ENCODE results near the gene SLC25A45.

The SLC25A45 gene, protein sequence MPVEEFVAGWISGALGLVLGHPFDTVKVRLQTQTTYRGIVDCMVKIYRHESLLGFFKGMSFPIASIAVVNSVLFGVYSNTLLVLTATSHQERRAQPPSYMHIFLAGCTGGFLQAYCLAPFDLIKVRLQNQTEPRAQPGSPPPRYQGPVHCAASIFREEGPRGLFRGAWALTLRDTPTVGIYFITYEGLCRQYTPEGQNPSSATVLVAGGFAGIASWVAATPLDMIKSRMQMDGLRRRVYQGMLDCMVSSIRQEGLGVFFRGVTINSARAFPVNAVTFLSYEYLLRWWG

DNA sequence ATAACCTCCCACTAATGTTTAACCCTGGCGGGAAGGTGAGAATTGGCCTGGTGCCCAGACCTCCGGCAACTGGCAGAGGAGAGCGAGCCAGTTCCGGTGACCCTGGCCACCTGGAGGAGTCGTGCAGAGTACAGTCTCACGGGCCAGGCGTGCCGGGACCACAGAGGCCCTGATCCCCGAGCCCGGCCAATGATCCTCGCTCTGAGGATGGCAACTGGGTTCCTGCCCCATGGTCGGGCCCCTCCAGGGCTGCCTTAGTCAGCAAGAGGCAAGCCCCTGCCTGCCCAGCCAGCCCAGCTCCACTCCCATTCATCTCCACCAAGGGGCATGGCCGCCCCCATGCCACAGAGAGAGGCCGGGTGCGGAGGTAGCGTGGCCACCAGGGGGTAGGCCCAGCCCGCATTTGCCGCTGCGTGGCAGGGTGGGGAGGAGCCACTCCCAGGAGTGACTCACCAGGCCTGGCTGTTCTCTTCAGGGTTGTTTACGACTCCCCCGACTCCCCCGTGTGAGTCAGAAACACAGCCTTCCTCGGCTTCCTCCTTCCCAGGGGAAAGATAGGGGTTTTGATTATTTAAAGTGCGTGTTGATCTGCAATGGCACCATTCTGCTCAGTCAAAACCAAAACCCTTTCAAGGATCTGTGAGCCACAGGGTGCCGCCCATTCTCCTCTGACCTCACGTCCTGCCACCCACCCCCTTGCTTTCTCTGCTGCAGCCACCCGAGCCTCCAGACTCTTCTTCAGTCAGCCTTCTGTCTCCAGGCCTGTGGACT lies at the start of gene SLC25A45:
SLC25A45 (minus strand) TSS at position 614 of the 771 bp plus-strand sequence. CDS start 695 bp downstream, outside the sequence.
- peak; percentile 98 for DNase-seq (ENCODE audit: low spot score)

DNA sequence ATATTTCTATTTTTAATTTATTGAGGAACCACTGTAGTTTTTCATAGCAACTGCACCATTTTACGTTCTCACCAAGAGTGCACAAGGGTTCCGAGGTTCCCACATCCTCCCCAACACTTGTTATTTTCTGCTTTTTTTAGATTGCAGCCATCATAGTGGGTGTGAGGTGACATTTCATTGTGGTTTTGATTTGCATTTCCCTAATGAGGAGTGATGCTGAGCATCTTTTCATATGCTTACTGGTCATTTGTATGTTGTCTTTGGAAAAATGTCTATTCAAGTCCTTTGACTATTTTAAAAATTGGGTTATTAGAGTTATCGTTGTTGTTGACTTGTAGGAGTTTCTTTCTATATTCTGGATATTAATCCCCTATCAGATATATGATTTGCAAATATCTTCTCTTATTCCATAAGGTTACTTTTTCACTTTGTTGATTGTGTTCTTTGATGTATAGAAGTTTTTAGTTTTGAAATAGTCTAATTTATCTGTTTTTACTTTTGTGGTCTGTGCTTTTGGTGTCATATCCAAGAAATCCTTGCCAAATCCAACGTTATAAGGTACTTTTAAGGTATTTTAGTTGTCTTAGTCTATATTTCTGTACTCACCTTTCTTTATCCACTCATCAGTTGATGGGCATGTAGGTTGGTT lies 49.1 kb upstream of the SLC25A45 start:
- DNase-seq (ENCODE audit: low spot score): peak; percentile 72

DNA sequence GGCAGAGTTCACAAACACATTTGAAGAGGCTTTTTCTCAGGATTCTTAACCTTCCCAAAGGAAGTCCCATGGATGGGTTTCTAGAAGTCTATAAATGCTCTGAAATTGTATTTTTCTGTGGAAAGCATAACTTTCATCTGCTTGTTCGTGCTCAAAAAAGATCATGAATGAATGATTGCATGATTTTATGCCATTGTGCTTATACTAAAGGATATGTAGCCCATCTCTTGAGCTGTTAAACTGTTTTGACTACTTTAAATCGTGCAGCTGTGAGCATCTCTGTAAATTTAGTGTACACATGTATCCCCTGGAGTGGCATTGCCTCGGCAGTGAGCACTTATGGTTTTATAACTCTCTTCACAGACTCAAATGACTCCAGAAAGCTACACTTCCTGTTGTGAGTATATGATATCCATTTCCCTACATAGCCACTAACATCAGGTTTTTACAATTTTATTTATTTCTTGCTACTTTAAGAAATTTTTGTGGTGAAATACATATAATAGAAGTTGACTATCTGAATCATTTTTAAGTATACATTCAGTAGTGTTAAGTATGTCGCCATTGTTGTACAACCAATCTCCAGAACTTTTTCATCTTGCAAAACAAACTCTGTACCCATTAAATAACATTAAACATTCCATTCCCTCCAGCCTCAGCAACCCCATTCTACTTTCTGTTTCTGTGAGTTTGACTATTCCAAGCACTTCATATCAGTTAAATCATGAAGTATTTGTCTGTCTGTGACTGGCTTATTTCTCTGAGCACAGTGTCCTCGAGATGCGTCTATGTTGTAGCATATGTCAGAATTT lies 48.2 kb upstream of the SLC25A45 start:
- DNase-seq (ENCODE audit: low spot score): peak; percentile 81

DNA sequence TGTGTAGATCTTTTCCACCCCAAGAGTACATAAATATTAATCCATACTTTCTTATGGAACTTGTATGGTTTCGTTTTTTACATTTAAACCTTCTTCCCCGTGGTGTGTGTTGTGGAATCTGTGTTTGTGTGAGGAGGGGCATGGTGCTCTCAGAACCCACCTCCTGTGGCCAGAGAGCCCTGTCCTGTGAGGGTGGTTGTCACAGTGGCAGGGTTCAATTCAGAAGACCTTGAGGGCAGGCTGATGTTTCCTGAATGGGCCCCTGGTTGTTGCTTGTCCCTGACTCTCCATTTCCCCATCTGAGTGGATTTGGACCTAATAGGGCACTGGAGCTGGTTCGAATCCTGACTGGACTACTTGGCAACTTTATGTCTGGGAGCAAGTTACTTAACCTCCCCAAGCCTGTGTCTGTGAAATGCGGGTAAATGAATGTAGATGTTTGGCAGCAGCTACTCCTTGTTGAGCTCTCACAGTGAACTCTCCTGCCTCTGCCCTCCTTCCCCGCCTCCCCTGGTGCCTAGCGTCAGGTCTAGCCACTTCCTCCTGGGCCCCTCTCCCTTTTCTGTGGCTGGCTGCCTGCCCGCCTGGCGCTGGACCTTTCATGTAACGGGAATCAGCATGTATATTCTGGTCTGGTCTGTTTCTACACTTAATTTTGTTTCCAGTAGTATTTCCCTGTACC lies 47.4 kb upstream of the SLC25A45 start:
- peak; percentile 88 for DNase-seq (ENCODE audit: low spot score)

DNA sequence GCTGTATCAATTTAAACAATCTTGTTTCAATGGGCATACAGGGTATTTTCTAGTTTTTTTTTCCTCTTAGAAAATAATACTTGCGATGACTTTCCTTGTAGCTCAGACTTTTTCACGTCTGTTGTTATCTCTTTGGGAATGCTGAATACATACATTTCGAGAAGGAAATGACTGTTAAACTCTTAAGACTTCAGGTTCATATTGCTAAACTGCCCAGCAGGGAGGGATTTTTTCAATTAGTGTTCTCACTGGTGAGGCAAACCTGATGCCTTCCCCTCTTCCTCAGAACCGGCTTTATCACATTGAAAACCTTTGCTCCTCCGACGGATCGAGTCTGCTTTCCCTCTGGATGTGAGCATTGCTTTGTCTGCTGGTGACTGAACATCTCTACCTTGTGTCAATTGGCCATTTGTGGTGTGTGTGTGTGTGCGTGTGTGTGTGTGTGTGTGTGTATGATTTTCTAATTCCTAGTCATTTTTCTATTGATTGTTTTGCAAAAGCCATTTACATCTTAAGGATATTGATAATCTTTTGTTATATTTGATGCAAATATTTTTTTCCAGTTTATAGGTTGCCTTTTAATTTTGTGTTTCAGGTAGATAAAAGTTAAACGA lies 46.7 kb upstream of the SLC25A45 start:
- DNase-seq (ENCODE audit: low spot score): peak; percentile 84

DNA sequence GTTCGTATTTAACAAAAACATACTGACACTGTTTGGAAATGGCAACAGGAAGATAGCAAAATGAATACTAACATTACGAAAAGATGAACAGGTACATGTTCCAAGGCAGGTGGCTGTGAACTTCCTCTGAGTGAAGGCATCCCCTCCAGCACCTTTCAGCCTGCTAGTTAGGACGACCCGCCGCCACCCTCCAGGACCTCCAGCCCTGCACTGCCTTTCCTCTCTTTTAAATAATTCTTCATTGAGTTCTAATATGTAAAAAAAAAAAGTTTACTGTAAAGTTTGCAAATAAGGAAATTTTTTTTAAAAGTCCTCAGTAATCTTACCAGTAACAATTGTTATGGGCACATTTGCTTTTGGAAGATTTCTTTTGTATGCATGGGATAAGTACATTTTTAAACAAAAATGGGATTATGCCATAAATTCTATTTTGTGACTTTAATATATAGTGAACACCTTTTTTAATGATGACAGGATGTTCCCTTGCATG lies 46.2 kb upstream of the SLC25A45 start:
- no peak for DNase-seq (ENCODE audit: low spot score)

DNA sequence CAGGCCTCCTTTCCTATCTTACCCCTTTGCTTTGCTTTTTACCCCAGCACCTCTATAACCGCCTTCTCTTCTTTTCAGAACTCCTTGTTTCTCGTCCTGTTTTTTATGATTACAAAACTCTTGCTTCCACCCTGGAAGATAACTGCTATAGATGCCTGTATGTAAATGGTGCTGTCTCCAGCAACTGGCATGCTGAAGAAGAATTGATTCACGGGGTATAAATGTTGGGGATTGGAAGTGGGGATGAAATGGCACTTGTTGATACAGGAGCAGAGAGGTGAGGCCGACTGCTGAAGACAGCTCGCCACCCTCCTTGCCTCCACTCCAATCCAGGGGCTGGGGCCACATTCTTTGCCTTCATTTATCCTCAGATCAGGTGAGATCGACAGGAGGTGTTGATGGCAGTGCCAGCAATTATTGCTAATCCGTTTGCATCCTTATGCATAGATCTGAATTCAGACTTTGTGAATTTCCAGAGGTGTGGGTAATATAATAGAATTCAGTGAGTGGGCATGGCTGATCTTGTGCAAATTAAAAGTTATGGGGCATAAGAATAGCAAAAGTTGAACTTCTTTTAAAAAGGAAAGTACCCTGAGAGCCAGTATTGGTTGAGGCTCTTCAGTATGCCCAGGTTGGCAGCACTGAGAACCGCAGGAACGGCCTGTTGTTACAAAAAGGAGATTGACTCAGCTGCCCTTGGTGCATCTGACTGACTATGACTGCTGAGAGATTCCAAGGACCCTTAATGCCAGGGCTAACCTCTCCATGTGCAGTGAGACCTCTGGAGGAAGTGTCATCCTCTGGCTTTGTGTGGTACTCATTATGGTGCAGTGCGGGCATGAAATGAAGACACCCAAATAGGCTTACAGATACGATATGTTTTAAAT lies 45.5 kb upstream of the SLC25A45 start:
- peak; percentile 86 for DNase-seq (ENCODE audit: low spot score)

DNA sequence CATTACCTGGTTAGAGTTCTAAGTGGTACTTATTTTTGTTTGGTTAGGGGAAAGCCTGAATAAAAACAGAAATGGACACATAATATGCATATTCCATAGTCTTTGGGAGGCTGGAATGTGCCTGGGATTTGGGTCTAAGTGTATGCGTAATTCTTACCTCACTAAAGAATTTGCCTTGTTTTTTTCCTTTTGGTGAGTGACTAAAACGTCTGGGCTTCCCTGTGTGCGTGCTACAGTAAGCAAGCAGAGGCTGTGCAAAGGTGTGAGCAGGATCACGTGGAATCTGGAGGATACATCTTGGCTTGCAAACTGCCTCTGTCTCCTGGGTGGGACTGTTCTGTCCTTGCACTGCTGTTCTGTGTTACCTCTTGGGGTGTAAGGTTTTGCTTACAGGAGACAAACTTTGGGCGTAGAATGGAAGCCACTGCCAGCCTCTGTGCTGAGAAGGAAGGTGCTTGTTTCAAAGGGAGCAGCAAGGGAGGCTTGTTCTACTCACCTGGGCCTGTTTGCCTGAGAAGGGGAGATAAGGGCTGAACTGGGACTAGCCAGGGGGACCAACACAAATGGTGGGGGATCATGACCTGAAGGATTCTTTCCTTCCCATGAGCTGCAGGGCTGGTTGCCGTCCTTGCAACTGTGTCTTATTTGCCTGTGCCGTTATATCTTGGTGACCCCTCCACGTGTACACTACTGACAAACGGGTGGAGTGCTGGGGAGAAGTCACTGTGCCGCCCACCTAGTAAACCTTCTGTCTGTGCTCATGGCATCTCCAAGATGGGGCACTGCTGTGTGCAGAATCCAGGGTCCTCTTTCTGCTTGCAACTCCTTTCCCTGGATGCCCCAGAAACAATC lies 44.6 kb upstream of the SLC25A45 start:
- DNase-seq (ENCODE audit: low spot score): no peak

DNA sequence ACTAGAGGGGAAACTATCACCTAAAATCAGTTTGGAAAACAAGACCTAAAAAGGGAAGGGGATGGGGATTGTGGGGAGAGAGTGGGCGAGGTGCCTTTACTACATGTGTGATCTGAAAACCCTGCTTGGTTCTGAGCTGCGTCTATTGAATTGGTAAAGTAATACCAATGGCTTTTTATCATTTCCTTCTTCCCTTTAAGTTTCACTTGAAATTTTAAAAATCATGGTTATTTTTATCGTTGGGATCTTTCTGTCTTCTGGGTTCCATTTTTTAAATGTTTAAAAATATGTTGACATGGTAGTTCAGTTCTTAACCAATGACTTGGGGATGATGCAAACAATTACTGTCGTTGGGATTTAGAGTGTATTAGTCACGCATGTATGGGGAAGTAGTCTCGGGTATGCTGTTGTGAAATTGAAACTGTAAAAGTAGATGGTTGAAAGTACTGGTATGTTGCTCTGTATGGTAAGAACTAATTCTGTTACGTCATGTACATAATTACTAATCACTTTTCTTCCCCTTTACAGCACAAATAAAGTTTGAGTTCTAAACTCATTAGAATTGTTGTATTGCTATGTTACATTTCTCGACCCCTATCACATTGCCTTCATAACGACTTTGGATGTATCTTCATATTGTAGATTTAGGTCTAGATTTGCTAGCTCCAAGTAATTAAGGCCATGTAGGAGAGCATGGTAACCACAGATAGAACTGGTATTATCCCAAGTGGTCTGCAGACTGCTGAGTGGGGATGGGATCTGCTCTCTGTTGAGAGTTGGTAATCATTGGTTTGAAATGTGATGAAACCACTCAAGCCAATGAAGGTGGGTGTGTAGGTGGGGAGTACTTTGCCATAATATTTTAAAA lies 43.8 kb upstream of the SLC25A45 start:
- peak; percentile 91 for DNase-seq (ENCODE audit: low spot score)

DNA sequence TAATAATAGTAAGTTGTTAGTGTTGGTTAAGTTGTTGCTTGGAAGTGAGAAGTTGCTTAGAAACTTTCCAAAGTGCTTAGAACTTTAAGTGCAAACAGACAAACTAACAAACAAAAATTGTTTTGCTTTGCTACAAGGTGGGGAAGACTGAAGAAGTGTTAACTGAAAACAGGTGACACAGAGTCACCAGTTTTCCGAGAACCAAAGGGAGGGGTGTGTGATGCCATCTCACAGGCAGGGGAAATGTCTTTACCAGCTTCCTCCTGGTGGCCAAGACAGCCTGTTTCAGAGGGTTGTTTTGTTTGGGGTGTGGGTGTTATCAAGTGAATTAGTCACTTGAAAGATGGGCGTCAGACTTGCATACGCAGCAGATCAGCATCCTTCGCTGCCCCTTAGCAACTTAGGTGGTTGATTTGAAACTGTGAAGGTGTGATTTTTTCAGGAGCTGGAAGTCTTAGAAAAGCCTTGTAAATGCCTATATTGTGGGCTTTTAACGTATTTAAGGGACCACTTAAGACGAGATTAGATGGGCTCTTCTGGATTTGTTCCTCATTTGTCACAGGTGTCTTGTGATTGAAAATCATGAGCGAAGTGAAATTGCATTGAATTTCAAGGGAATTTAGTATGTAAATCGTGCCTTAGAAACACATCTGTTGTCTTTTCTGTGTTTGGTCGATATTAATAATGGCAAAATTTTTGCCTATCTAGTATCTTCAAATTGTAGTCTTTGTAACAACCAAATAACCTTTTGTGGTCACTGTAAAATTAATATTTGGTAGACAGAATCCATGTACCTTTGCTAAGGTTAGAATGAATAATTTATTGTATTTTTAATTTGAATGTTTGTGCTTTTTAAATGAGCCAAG lies 42.9 kb upstream of the SLC25A45 start:
- peak; percentile 95 for DNase-seq (ENCODE audit: low spot score)

DNA sequence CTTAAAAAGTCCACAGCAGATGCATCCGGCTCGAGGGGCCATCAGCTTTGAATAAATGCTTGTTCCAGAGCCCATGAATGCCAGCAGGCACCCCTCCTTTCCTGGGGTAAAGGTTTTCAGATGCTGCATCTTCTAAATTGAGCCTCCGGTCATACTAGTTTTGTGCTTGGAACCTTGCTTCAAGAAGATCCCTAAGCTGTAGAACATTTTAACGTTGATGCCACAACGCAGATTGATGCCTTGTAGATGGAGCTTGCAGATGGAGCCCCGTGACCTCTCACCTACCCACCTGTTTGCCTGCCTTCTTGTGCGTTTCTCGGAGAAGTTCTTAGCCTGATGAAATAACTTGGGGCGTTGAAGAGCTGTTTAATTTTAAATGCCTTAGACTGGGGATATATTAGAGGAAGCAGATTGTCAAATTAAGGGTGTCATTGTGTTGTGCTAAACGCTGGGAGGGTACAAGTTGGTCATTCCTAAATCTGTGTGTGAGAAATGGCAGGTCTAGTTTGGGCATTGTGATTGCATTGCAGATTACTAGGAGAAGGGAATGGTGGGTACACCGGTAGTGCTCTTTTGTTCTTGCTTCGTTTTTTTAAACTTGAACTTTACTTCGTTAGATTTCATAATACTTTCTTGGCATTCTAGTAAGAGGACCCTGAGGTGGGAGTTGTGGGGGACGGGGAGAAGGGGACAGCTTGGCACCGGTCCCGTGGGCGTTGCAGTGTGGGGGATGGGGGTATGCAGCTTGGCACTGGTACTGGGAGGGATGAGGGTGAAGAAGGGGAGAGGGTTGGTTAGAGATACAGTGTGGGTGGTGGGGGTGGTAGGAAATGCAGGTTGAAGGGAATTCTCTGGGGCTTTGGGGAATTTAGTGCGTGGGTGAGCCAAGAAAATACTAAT lies 42.0 kb upstream of the SLC25A45 start:
- peak; percentile 84 for DNase-seq (ENCODE audit: low spot score)

DNA sequence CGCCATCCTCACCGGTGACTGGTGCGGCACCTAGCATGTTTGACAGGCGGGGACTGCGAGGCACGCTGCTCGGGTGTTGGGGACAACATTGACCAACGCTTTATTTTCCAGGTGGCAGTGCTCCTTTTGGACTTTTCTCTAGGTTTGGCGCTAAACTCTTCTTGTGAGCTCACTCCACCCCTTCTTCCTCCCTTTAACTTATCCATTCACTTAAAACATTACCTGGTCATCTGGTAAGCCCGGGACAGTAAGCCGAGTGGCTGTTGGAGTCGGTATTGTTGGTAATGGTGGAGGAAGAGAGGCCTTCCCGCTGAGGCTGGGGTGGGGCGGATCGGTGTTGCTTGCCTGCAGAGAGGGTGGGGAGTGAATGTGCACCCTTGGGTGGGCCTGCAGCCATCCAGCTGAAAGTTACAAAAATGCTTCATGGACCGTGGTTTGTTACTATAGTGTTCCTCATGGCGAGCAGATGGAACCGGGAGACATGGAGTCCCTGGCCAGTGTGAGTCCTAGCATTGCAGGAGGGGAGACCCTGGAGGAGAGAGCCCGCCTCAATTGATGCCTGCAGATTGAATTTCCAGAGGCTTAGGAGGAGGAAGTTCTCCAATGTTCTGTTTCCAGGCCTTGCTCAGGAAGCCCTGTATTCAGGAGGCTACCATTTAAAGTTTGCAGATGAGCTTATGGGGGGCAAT lies 41.2 kb upstream of the SLC25A45 start:
- DNase-seq (ENCODE audit: low spot score): peak; percentile 83

DNA sequence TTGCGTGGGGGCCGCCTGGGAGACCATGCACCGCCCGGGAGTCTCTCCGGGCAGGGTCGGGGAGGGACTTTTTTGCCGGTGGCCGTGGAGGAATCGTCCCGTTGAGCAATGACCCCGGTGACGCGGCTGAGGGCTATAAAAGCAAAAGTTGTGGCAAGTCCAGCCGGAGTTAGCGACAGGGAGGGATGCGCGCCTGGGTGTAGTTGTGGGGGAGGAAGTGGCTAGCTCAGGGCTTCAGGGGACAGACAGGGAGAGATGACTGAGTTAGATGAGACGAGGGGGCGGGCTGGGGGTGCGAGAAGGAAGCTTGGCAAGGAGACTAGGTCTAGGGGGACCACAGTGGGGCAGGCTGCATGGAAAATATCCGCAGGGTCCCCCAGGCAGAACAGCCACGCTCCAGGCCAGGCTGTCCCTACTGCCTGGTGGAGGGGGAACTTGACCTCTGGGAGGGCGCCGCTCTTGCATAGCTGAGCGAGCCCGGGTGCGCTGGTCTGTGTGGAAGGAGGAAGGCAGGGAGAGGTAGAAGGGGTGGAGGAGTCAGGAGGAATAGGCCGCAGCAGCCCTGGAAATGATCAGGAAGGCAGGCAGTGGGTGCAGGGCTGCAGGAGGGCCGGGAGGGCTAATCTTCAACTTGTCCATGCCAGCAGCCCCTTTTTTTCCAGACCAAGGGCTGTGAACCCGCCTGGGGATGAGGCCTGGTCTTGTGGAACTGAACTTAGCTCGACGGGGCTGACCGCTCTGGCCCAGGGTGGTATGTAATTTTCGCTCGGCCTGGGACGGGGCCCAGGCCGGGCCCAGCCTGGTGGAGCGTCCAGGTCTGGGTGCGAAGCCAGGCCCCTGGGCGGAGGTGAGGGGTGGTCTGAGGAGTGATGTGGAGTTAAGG lies 40.4 kb upstream of the SLC25A45 start, which contains the start of gene NEAT1:
NEAT1 (plus strand) TSS at position 166 of the 883 bp plus-strand sequence.
- peak; percentile 96 for DNase-seq (ENCODE audit: low spot score)

Measured in hematopoietic multipotent progenitor cell treated with erythropoietin and hydrocortisone succinate and interleukin-3 and kit ligand, for 17 days (in vitro differentiated cells).